Muscle of leg (tissue), 11 donors: Measurements from ENCODE around the gene RMDN3. TPM values are rescaled to one million over a fixed set of nuclear protein-coding genes. Genes with fewer than 3 reads are reported as not detected.

Experiments
- DNase-seq: peaks from one replicate; pipeline ENCODE4 v3.0.0; 2013
- H3K27ac ChIP-seq: one replicate; pipeline ENCODE4 v1.5.1; 2013; ENCODE audit warnings: mild to moderate bottlenecking, low read length, control low read depth
- H3K27me3 ChIP-seq: one replicate; pipeline ENCODE4 v1.6.1; 2013; ENCODE audit warnings: low read length; ENCODE audit not compliant: control insufficient read depth, insufficient read depth
- H3K36me3 ChIP-seq: one replicate; pipeline ENCODE4 v1.6.1; 2013; ENCODE audit warnings: low read length; ENCODE audit not compliant: control insufficient read depth, insufficient read depth
- H3K4me1 ChIP-seq: one replicate; pipeline ENCODE4 v1.6.1; 2013; ENCODE audit warnings: low read length; ENCODE audit not compliant: control insufficient read depth, insufficient read depth
- H3K4me3 ChIP-seq: one replicate; pipeline ENCODE4 v1.5.1; 2013; ENCODE audit warnings: low read length, control low read depth
- H3K9me3 ChIP-seq: replicated peaks from 2 replicates; pipeline ENCODE4 v1.6.1; 2013; ENCODE audit warnings: low read depth, low read length; ENCODE audit not compliant: control insufficient read depth
- WGBS: methylation state at CpG from one replicate; pipeline ENCODE4 v1.1.5; 2013; ENCODE audit warnings: missing lambda C conversion rate; ENCODE audit not compliant: insufficient coverage; 5-methylcytosine and 5-hydroxymethylcytosine counted together
- polyA plus RNA-seq, 8 donors: library from polyadenylated mRNA; unstranded; fragments of 120-200 nt; gene quantifications; one replicate each; pipeline versions ENCODE4 v1.2.1 to v1.2.3, GENCODE V29; 2013; ENCODE audit warnings: inconsistent platforms in 1 of 8, low replicate concordance in 1 of 8; ENCODE audit not compliant: insufficient read length in 8 of 8, insufficient read depth in 1 of 8
- total RNA-seq: library from RNA; stranded (reverse); fragments of 120-200 nt; gene quantifications from one replicate; pipeline ENCODE4 v1.2.4, GENCODE V29; 2013

RMDN3 gene
- total and polyA plus RNA-seq, 9 donors = 12.7 to 31.2 (median 23.8) TPM

- no CpG with 5 or more reads among the region's 3 CpGs for WGBS
Observed at GRCh38 chr15:40737048-40737447, 18.0 kb downstream of the RMDN3 start.

GRCh38 chr15:40736575-40736974, 18.5 kb downstream of the RMDN3 start:
- WGBS = 100% methylated on average over 1 of the region's 4 CpGs
- no peak for DNase-seq

More at GRCh38 chr15:40737048-40737447, 18.0 kb downstream of the RMDN3 start:
- H3K27ac ChIP-seq = no peak overlapping the region
- DNase-seq = no peak
- no peaks in the 10 kb centered on the region for H3K9me3 ChIP-seq
- H3K27me3 ChIP-seq = no peaks in the 10 kb centered on the region
- H3K4me1 ChIP-seq = no peaks in the 10 kb centered on the region
- H3K36me3 ChIP-seq = peaks cover 67% of the 10 kb centered on the region
- H3K4me3 ChIP-seq = no peak overlapping the region

GRCh38 chr15:40731034-40731433, 24.0 kb downstream of the RMDN3 start:
- Histone ChIP-seq H3K36me3 (peaks cover 44% of the 10 kb centered on the region), H3K4me3 (no peak overlapping the region)

More at GRCh38 chr15:40736575-40736974, 18.5 kb downstream of the RMDN3 start:
- no peaks in the 10 kb centered on the region for H3K27me3 ChIP-seq
- no peak overlapping the region for H3K4me3 ChIP-seq
- no peaks in the 10 kb centered on the region for H3K9me3 ChIP-seq
- no peak overlapping the region for H3K27ac ChIP-seq
- H3K36me3 ChIP-seq = peaks cover 69% of the 10 kb centered on the region
- H3K4me1 ChIP-seq = no peaks in the 10 kb centered on the region

GRCh38 chr15:40723919-40724318, 31.1 kb downstream of the RMDN3 start:
- H3K27me3 ChIP-seq = no peaks in the 10 kb centered on the region
- no peaks in the 10 kb centered on the region for H3K4me1 ChIP-seq
- no peak for DNase-seq
- H3K27ac ChIP-seq = no peak overlapping the region
- H3K9me3 ChIP-seq = no peaks in the 10 kb centered on the region
- peaks cover 7% of the 10 kb centered on the region for H3K36me3 ChIP-seq
- H3K4me3 ChIP-seq = no peak overlapping the region
- no CpG with 5 or more reads among the region's 2 CpGs for WGBS

More at GRCh38 chr15:40731034-40731433, 24.0 kb downstream of the RMDN3 start:
- peak; percentile 80 for DNase-seq
- H3K27me3 ChIP-seq = no peaks in the 10 kb centered on the region
- H3K9me3 ChIP-seq = no peaks in the 10 kb centered on the region
- no CpG with 5 or more reads among the region's 3 CpGs for WGBS
- no peaks in the 10 kb centered on the region for H3K4me1 ChIP-seq
- H3K27ac ChIP-seq = peak overlapping the region; percentile 42

- Histone ChIP-seq H3K36me3 (peaks cover 6% of the 10 kb centered on the region), H3K9me3 (no peaks in the 10 kb centered on the region), H3K27ac (no peak overlapping the region), H3K4me3 (no peak overlapping the region), H3K4me1 (no peaks in the 10 kb centered on the region), H3K27me3 (no peaks in the 10 kb centered on the region)
- no peak for DNase-seq
- no CpG with 5 or more reads among the region's 2 CpGs for WGBS
Observed at GRCh38 chr15:40722934-40723333, 32.1 kb downstream of the RMDN3 start.

GRCh38 chr15:40722354-40722753, 32.7 kb downstream of the RMDN3 start:
- Histone ChIP-seq H3K9me3 (no peaks in the 10 kb centered on the region), H3K4me3 (no peak overlapping the region)

GRCh38 chr15:40721701-40722100, 33.4 kb downstream of the RMDN3 start:
- no peaks in the 10 kb centered on the region for H3K4me1 ChIP-seq
- no peaks in the 10 kb centered on the region for H3K27me3 ChIP-seq
- H3K9me3 ChIP-seq = no peaks in the 10 kb centered on the region
- peaks cover 6% of the 10 kb centered on the region for H3K36me3 ChIP-seq
- no peak overlapping the region for H3K27ac ChIP-seq
- no peak for DNase-seq
- WGBS = no CpG with 5 or more reads among the region's 1 CpG
- H3K4me3 ChIP-seq = no peak overlapping the region

More at GRCh38 chr15:40722354-40722753, 32.7 kb downstream of the RMDN3 start:
- WGBS = 100% methylated on average over 3 of the region's 4 CpGs
- Histone ChIP-seq H3K4me1 (no peaks in the 10 kb centered on the region), H3K36me3 (peaks cover 6% of the 10 kb centered on the region), H3K27ac (no peak overlapping the region), H3K27me3 (no peaks in the 10 kb centered on the region)
- no peak for DNase-seq

GRCh38 chr15:40716165-40716564, 38.9 kb downstream of the RMDN3 start:
- H3K9me3 ChIP-seq = no peaks in the 10 kb centered on the region
- H3K4me3 ChIP-seq = no peak overlapping the region
- 100% methylated on average over 3 of the region's 6 CpGs for WGBS
- no peak overlapping the region for H3K27ac ChIP-seq
- H3K36me3 ChIP-seq = peaks cover 8% of the 10 kb centered on the region
- H3K4me1 ChIP-seq = no peaks in the 10 kb centered on the region
- DNase-seq = no peak
- no peaks in the 10 kb centered on the region for H3K27me3 ChIP-seq

GRCh38 chr15:40714144-40714543, 40.9 kb downstream of the RMDN3 start:
- no peaks in the 10 kb centered on the region for H3K27me3 ChIP-seq
- no peak overlapping the region for H3K27ac ChIP-seq
- no peaks in the 10 kb centered on the region for H3K4me1 ChIP-seq
- no peak for DNase-seq
- no peak overlapping the region for H3K4me3 ChIP-seq
- no peaks in the 10 kb centered on the region for H3K9me3 ChIP-seq
- peaks cover 9% of the 10 kb centered on the region for H3K36me3 ChIP-seq
- WGBS = no CpG with 5 or more reads among the region's 2 CpGs

GRCh38 chr15:40706121-40706520, 48.9 kb downstream of the RMDN3 start:
- H3K4me1 ChIP-seq = no peaks in the 10 kb centered on the region
- WGBS = no CpG with 5 or more reads among the region's 2 CpGs
- peaks cover 10% of the 10 kb centered on the region for H3K36me3 ChIP-seq

GRCh38 chr15:40702077-40702476, 53.0 kb downstream of the RMDN3 start:
- DNase-seq = peak; percentile 29
- no peaks in the 10 kb centered on the region for H3K27me3 ChIP-seq
- H3K27ac ChIP-seq = no peak overlapping the region
- H3K36me3 ChIP-seq = peaks cover 9% of the 10 kb centered on the region
- no peaks in the 10 kb centered on the region for H3K9me3 ChIP-seq
- H3K4me3 ChIP-seq = no peak overlapping the region
- no CpG with 5 or more reads among the region's 7 CpGs for WGBS
- H3K4me1 ChIP-seq = no peaks in the 10 kb centered on the region

More at GRCh38 chr15:40706121-40706520, 48.9 kb downstream of the RMDN3 start:
- DNase-seq = no peak
- Histone ChIP-seq H3K27me3 (no peaks in the 10 kb centered on the region), H3K27ac (no peak overlapping the region), H3K9me3 (no peaks in the 10 kb centered on the region), H3K4me3 (no peak overlapping the region)
